Measurements from ENCODE around the gene DNAAF2. TPM values are rescaled to one million over a fixed set of nuclear protein-coding genes. Genes with fewer than 3 reads are reported as not detected.

DNAAF2 gene
- total and polyA plus RNA-seq, 2 of the 13 experiments (the other 11 are each of a cell fraction or from before 2014, with no cell fraction given): 6.1 to 13.6 TPM

DNA sequence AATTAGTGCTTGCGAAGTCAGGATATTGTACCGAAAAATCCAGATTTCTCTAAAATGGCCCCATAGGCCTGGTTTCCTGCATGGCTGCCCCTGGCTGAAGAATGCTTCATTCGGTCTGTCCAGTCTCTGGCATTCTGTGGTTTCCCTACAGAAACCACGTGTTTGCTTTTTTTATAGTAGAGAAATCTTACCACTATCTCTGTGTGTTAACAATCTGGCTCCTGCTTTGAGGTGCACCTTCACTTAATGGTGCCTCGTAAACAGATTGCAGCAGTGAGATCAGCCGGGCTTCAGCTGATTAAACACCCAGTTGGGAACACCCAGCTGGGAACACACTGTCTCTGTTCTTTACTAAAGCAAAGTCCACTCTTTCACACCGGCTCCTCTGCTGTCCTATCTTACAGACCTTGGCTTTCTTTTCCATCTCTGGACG, 6.7 kb upstream of the DNAAF2 start (continued):
- TF ChIP-seq, protein P1, sequence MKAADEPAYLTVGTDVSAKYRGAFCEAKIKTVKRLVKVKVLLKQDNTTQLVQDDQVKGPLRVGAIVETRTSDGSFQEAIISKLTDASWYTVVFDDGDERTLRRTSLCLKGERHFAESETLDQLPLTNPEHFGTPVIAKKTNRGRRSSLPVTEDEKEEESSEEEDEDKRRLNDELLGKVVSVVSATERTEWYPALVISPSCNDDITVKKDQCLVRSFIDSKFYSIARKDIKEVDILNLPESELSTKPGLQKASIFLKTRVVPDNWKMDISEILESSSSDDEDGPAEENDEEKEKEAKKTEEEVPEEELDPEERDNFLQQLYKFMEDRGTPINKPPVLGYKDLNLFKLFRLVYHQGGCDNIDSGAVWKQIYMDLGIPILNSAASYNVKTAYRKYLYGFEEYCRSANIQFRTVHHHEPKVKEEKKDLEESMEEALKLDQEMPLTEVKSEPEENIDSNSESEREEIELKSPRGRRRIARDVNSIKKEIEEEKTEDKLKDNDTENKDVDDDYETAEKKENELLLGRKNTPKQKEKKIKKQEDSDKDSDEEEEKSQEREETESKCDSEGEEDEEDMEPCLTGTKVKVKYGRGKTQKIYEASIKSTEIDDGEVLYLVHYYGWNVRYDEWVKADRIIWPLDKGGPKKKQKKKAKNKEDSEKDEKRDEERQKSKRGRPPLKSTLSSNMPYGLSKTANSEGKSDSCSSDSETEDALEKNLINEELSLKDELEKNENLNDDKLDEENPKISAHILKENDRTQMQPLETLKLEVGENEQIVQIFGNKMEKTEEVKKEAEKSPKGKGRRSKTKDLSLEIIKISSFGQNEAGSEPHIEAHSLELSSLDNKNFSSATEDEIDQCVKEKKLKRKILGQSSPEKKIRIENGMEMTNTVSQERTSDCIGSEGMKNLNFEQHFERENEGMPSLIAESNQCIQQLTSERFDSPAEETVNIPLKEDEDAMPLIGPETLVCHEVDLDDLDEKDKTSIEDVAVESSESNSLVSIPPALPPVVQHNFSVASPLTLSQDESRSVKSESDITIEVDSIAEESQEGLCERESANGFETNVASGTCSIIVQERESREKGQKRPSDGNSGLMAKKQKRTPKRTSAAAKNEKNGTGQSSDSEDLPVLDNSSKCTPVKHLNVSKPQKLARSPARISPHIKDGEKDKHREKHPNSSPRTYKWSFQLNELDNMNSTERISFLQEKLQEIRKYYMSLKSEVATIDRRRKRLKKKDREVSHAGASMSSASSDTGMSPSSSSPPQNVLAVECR (CRISPR knock-in tag; IDR thresholded peaks at IDR 0.05; ENCODE audit: borderline replicate concordance): peak; percentile 94
- TF ChIP-seq, protein P2, sequence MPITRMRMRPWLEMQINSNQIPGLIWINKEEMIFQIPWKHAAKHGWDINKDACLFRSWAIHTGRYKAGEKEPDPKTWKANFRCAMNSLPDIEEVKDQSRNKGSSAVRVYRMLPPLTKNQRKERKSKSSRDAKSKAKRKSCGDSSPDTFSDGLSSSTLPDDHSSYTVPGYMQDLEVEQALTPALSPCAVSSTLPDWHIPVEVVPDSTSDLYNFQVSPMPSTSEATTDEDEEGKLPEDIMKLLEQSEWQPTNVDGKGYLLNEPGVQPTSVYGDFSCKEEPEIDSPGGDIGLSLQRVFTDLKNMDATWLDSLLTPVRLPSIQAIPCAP (CRISPR knock-in tag; IDR thresholded peaks at IDR 0.05; ENCODE audit: low read depth): no peak
- TF ChIP-seq, protein P3, sequence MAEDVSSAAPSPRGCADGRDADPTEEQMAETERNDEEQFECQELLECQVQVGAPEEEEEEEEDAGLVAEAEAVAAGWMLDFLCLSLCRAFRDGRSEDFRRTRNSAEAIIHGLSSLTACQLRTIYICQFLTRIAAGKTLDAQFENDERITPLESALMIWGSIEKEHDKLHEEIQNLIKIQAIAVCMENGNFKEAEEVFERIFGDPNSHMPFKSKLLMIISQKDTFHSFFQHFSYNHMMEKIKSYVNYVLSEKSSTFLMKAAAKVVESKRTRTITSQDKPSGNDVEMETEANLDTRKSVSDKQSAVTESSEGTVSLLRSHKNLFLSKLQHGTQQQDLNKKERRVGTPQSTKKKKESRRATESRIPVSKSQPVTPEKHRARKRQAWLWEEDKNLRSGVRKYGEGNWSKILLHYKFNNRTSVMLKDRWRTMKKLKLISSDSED (CRISPR knock-in tag; IDR thresholded peaks at IDR 0.05): no peak
- TF ChIP-seq ZNF766 (CRISPR knock-in tag; IDR thresholded peaks at IDR 0.05; ENCODE audit: borderline replicate concordance): no peak
- TF ChIP-seq, protein P4, sequence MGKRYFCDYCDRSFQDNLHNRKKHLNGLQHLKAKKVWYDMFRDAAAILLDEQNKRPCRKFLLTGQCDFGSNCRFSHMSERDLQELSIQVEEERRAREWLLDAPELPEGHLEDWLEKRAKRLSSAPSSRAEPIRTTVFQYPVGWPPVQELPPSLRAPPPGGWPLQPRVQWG (CRISPR knock-in tag; IDR thresholded peaks at IDR 0.05; ENCODE audit: borderline replicate concordance, low read depth): no peak
- no peak for TF ChIP-seq RBAK (CRISPR knock-in tag; IDR thresholded peaks at IDR 0.05)
- peak; percentile 82; the same call in 1 of the 2 replicates for TF ChIP-seq ZNF614 (CRISPR knock-in tag; IDR thresholded peaks at IDR 0.05; ENCODE audit: borderline replicate concordance)
- no peak for TF ChIP-seq ZNF180 (CRISPR knock-in tag; IDR thresholded peaks at IDR 0.05; ENCODE audit: borderline replicate concordance, low read depth)
- peak; percentile 50; the same call in 1 of the 2 replicates for TF ChIP-seq RXRA (CRISPR knock-in tag; IDR thresholded peaks at IDR 0.05)
- TF ChIP-seq RXRB (CRISPR knock-in tag; IDR thresholded peaks at IDR 0.05; ENCODE audit: borderline replicate concordance): peak; percentile 71
- no peak; the same call in 1 of the 2 replicates for TF ChIP-seq SP5 (CRISPR knock-in tag; IDR thresholded peaks at IDR 0.05; ENCODE audit: borderline replicate concordance, low read depth)
- no peak for TF ChIP-seq KDM1A (CRISPR knock-in tag; IDR thresholded peaks at IDR 0.05)
- TF ChIP-seq, protein P5, sequence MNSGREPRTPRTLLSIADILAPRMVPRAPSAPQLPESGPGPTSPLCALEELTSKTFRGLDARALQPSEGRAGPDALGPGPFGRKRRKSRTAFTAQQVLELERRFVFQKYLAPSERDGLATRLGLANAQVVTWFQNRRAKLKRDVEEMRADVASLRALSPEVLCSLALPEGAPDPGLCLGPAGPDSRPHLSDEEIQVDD (CRISPR knock-in tag; IDR thresholded peaks at IDR 0.05; ENCODE audit: borderline replicate concordance): no peak
- TF ChIP-seq ZNF138 (CRISPR knock-in tag; IDR thresholded peaks at IDR 0.05; ENCODE audit: low read depth): no peak
- TF ChIP-seq, protein P6, sequence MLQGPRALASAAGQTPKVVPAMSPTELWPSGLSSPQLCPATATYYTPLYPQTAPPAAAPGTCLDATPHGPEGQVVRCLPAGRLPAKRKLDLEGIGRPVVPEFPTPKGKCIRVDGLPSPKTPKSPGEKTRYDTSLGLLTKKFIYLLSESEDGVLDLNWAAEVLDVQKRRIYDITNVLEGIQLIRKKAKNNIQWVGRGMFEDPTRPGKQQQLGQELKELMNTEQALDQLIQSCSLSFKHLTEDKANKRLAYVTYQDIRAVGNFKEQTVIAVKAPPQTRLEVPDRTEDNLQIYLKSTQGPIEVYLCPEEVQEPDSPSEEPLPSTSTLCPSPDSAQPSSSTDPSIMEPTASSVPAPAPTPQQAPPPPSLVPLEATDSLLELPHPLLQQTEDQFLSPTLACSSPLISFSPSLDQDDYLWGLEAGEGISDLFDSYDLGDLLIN (CRISPR knock-in tag; IDR thresholded peaks at IDR 0.05; ENCODE audit: borderline replicate concordance): no peak
- TF ChIP-seq ZNF792 (CRISPR knock-in tag; IDR thresholded peaks at IDR 0.05): peak; percentile 76; the same call in 1 of the 2 replicates
- TF ChIP-seq SYNCRIP (IDR thresholded peaks at IDR 0.05; ENCODE audit: insufficient read depth, low read depth, low read length): no peak
- TF ChIP-seq ZNF713 (CRISPR knock-in tag; IDR thresholded peaks at IDR 0.05): no peak
- peak; percentile 90; the same call in 1 of the 2 replicates for TF ChIP-seq CCDC6 (CRISPR knock-in tag; IDR thresholded peaks at IDR 0.05)
- TF ChIP-seq NKX3-1 (CRISPR knock-in tag; IDR thresholded peaks at IDR 0.05): peak; percentile 7; the same call in 1 of the 2 replicates
- TF ChIP-seq NBN (conservative IDR thresholded peaks at IDR 0.05): no peak
- TF ChIP-seq ZNF230 (CRISPR knock-in tag; IDR thresholded peaks at IDR 0.05): no peak
- TF ChIP-seq FOXK2 (IDR thresholded peaks at IDR 0.05): peak; percentile 81
